Fibroblast of the aortic adventitia (primary cell): ENCODE data around the gene ANO2. TPM values are rescaled to one million over a fixed set of nuclear protein-coding genes. Genes with fewer than 3 reads are reported as not detected.

ENCODE experiments used
- DNase-seq: peaks from one replicate; pipeline ENCODE4 v3.0.0-alpha.2; 2010; ENCODE audit warnings: low read depth
- H3K4me3 ChIP-seq: 2 replicates; pipeline ENCODE4 v1.5.1; 2011; ENCODE audit warnings: low read depth, mild to moderate bottlenecking, control low read depth, low read length, moderate library complexity
- total RNA-seq: library from RNA; depleted of rRNA; stranded (reverse); fragments of >200 nt; gene quantifications from 2 replicates; pipeline ENCODE4 v1.2.3, GENCODE V29; 2012; ENCODE audit warnings: low replicate concordance
- TF ChIP-seq, protein P1 (sequence below): IDR thresholded peaks from 2 replicates; pipeline ENCODE4 v1.5.1; 2011; ENCODE audit warnings: mild to moderate bottlenecking, low read length, control low read depth, inconsistent platforms; ENCODE audit not compliant: insufficient read depth

Gene ANO2
- total RNA-seq, 1 donor: not detected

DNA sequence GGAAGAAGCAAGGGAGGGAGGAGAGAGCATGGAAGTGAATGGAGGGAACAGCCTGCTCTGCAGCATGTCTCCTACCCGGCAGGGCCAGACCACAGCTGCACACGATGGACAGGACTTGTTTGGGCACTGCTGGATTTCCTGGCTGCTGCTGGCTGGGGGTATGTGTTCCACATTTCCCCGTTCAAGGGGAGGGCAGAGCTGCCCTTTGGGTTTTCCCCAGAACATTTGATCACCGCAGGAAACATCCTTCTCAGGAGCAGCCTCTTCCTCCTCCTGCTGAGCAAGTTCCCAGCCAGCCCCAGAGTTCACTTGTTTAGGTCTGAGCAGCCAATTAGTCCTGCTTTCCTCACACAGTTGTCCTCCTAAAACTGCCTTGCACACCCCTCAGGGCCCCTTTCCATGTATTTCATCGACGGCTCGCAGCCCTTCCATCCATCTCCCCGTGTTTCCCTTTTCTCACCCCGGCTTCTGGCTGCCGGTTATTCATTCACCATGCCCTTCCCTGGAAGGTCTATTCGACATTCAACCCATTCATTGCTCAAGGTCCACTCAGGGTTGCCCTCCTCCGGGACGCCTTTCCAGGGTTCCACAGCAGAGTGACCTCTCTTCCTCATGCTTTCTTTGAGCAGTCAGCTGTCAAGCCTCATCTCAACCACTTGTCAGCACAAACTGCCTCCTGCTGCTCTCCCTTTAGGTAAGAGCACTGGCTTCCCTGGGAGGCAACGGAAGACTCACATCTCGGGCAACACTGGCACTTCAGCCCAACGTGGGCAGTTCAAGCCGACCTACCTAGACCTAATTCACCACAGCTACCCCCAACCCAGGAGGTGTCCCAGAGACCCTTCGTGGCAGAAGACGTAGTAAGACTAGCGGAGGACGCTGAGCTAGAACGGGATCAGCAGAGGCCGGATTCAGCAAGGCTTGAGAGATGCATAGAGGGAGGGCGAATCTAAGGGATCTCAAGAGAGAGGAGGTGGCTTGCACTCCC is 20.1 kb upstream of the ANO2 start:
- TF ChIP-seq, protein P1, sequence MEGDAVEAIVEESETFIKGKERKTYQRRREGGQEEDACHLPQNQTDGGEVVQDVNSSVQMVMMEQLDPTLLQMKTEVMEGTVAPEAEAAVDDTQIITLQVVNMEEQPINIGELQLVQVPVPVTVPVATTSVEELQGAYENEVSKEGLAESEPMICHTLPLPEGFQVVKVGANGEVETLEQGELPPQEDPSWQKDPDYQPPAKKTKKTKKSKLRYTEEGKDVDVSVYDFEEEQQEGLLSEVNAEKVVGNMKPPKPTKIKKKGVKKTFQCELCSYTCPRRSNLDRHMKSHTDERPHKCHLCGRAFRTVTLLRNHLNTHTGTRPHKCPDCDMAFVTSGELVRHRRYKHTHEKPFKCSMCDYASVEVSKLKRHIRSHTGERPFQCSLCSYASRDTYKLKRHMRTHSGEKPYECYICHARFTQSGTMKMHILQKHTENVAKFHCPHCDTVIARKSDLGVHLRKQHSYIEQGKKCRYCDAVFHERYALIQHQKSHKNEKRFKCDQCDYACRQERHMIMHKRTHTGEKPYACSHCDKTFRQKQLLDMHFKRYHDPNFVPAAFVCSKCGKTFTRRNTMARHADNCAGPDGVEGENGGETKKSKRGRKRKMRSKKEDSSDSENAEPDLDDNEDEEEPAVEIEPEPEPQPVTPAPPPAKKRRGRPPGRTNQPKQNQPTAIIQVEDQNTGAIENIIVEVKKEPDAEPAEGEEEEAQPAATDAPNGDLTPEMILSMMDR: no peak
- no peak overlapping the region for H3K4me3 ChIP-seq
- DNase-seq: no peak

DNA sequence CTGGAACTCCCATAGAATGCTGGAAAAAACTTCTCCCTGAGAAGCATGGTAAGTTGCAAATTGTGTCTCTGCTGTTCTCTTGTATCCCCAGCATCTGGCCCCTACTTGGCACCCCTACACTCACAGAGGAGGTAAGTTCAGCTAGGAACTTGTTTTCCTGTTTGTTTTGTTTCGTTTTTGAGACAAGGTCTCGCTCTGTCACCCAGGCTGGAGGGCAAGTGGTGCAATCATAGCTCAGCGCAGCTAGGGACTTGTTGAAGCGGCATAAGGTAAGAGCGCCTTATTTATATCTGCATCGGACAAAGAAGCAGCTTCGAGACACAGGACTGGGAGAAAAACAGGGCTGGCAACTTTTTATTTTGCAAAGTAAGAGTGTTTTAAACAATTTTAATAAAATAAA is 18.5 kb upstream of the ANO2 start:
- H3K4me3 ChIP-seq: no peak overlapping the region
- DNase-seq: no peak
- TF ChIP-seq, protein P1: no peak

DNA sequence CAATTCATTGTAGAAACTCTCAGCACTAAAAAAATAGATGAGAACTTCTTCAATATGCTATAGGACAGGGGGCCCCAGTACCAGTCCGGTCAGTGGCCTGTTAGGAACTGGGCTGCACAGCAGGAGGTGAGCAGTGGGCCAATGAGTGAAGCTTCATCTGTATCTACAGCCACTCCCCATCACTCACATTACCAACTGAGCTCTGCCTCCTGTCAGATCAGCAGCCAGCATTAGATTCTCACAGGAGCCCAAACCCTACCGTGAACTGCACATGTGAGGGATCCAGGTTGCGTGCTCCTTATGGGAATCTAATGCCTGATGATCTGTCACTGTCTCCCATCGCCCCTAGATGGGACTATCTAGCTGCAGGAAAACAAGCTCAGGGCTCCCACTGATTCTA is 15.7 kb upstream of the ANO2 start:
- no peak overlapping the region for H3K4me3 ChIP-seq
- DNase-seq: no peak
- TF ChIP-seq, protein P1: no peak

DNA sequence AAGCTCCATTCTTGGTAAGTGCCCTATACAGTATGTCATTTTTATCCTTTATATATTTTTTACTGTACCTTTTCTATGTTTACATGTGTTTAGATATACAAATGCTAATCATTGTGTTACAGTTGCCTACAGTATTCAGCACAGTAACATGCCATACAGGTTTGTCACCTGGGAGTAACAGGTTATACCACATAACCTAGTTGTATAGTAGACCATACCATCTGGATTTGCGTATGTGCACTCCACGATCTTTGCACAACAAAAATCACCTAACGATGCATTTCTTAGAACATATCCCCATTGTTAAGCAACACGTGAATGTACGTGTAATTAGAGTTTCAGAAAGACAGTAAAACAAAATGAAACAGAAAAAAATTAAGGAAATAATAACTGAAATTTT is 11.9 kb upstream of the ANO2 start:
- TF ChIP-seq, protein P1: no peak
- no peak for DNase-seq
- H3K4me3 ChIP-seq: no peak overlapping the region

DNA sequence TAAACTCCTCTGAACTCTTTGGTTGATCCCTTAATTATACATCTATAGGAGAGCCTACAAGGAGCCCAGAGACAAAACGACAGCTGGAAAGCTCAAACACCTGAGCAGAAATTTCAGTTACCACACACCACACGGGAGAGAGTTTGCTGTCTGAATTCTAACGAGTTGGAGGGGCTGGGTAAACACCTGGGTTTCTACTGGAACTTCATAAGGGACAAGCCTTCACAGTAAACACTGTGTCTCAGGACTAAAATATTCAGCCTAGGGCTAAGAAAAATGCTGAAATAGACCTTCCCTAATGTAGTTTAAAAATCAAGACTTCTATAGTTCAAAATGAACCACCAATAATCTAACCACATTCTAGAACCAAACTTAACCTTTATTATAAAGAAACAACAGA is 9.6 kb upstream of the ANO2 start:
- H3K4me3 ChIP-seq: no peak overlapping the region
- TF ChIP-seq, protein P1: no peak
- no peak for DNase-seq

DNA sequence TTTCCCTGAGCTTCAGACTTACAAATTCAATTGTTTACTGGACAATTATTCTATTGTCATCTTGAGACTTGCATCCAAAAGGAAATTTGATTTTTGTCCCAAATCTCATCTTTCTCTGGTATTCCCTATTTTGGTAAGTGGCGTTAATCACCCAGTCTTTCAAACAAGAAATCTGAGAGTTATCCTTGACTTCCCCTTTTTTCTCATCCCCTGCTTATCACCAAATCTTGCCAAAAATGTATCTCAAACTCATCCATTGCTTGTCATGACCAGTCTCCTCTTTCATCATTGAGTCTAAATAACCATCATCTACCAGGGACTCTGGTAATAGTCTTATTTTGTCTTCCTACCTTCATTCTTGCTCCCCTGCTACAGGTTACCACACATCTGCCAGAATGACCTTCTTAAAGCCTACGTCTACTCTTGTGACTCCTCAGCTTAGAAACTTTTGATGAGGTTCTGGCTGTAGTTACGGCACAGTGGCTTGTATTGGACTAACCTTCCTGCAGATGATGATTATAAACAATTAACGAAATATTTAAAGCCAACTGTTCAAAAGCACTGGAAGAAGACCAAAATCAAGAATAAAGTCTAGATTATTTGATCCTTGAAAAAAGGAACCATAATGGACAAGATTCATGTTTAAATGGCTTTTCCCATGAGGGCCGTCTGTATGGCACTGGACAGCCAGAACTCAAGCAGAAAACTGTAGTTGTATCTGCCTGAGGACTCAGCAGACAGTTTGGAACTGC is 9.0 kb upstream of the ANO2 start:
- TF ChIP-seq, protein P1: no peak
- no peak for DNase-seq
- no peak overlapping the region for H3K4me3 ChIP-seq
